ENCODE data around the gene LRP1B.
"Not testable (repeated sequence)": the region's sequence is repeated elsewhere in the genome, so short reads cannot be mapped to it uniquely, and the experiment has no call there.

Gene LRP1B

DNA sequence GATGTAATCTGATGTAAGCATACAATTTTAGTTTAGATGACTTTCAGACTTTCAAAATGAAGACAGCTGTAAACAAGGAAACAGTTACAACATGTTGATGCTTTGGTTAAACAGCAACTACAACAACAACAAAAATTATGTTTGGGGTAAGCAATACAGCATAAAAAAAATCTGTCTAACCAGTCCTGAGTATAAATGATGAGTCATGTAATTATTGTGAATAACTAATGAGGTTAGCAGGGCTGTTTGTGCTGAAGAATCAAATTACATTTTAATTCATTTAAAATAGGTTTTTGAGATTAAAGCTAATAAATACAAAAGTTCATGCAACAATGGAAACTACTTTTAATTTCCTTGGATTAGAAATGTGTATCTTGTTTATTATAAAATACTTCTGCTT lies 266.9 kb downstream of the LRP1B start:
- no peak for DNase-seq

DNA sequence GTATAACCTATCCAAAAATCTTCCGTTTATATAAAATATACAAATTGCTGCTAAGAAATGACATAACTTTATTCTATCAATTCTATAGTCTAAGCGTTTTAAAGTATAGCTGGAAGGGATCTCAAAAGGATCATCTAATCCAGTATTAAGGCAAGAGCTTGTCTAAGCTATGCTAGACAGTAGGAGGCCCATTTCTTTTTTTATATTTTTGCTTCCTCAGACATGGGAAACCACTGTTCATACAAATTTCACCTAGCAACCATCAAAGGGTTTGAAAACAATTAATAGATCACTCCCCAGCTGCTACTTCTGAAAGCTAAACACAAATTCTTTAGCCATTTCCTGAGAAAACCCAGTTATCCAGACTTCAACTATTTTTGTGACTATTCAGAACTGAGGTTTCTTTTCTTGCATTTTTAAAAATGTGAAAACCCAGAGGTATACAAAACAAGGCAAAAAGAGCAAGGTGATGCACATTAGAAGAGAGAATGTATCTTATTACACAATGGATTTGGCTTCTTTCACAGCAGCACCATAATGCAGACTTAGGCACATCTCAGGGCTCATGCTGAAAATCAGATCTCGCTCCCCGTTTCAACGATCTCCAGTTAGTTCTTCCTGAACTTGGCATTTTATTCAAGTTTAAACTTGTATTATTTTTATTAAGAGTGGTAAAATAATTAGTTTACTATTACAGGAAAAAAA lies 274.4 kb downstream of the LRP1B start:
- DNase-seq = no peak

DNA sequence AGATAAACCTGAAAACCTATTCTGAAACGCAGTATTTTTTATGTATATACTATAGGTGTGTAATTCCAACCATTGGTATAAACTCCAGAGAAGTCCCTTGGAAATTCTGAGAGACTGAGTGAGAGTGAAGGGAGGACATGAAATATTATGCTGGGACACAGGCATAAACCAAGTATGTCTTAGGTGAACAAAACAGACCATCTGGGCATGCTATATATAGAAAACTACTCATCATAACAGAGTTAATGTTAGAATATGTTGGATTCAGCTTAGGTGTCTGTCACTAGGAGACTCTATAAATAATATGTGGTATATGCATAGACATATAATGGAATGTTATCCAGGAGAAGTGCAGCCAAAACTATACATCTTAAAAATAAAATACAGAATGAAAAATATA lies 282.6 kb downstream of the LRP1B start:
- no peak for DNase-seq

DNA sequence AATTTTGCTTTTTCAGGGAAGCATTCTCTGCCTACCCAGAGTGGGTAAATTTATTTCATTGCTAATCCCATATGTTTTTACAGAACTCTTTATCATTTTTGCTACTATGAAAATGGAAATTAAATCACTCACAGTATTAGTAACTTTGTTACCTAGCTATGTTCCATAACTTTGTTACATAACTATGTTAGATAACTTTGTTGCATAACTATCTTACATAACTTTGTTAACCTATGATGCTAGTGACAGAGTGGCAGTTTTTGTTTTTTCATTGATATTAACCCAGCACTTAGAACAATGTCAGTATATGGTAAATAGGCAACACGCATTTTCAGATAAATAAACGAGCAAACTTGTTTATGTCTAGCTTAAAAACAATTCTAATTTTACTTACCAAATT lies 286.6 kb downstream of the LRP1B start:
- no peak for DNase-seq

DNA sequence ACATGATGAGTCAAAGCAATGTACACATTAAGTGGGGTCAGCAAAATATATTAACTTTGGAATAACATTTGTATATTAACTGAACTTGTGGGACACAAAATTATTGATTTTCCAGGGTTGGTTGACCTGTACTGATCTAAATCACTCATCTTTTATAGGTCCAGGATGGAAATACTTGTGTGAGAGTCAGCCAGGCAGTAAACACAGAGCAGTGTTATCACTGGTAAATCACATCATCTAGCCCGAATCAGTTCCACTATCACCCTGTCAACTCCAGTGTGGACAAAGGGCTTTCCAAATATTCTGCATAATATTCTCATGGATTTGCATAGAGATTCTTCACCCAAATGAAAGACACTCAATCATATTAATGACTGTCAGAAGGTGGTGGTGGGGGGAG lies 295.7 kb downstream of the LRP1B start:
- DNase-seq = no peak

DNA sequence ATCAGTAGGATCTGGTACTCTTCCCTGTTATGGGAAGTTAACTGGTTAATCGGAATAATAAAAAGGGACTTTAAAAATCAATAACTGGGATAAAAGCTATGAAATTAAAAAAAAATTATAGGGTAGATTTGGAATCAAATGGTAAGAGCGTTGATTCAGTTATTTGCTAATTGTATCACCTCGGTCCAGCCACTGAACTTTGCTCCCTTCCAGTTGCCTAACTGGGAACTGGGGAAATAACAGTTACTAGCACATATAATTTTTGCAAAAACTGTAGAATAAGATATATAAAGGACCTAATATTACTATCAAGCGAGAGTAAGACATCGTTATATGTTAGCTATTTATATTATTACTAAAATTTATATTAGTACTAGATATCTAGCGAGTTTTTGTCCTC lies 302.1 kb downstream of the LRP1B start:
- no peak for DNase-seq

DNA sequence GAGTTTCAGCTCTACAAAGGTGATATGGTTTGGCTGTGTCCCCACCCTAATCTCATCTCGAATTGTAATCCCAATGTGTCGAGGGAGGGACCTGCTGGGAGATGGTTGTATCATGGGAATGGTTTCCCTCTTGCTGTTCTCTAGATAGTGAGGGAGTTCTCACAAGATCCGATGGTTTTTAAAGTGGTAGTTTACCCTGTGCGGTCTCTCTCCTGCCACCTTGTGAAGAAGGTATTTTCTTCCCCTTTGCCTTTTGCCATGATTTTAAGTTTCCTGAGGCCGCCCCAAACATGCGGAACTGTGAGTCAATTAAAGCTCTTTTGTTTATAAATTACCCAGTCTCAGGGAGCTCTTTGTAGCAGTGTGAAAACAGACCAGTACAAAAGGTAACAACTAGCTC lies 306.0 kb downstream of the LRP1B start:
- no peak for DNase-seq

DNA sequence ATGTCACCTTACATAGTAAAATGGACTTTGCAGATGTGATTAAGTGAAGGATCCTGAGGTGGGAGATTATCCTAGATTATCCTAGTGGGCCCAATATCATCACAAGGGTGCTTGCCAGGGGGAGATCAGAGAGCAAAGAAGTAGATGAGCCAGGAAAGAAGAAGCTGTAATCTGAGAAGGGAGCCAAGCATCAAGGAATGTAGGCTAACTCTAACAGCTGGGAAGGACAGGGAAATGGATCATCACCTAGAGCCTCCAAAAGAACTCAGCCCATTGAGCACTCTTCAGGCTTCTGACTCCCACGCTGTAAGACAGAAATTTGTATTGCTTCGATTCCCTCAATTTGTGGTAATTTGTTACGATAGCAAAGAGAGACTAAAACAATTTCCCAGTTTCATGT lies 309.9 kb downstream of the LRP1B start:
- DNase-seq = no peak

DNA sequence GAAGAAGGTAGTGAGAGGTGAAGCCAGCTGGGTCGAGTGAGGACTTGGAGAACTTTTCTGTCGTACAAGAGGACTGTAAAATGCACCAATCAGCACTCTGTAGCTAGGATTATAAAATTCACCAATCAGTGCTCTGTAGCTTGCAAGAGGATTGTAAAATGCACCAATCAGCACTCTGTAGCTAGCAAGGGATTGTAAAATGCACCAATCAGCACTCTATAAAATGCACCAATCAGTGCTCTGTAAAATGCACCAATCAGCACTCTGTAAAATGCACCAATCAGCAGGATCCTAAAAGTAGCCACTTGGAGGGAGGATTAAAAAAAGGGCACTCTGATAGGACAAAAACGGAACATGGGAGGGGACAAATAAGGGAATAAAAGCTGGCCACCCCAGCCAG lies 315.5 kb downstream of the LRP1B start:
- DNase-seq = not testable (repeated sequence)

DNA sequence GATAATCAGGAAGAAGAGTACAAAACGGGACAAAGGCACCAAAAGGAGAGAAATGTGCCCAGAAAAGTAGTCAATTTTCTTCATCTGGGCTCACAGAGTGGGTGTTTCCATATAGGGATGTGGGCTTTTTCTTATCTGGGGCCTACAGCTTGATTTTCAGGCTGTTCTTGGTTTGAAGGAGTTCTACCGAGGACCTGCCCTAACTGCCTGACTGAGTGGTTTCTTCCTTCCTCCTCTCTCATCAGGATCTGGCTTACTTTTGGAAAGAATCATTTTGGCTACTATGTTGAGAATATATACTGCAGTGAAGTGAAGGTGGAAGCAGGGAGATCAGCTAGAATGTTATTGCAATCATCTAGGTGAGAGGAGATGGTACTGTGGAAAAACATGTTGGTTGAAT lies 316.7 kb downstream of the LRP1B start:
- DNase-seq = no peak

DNA sequence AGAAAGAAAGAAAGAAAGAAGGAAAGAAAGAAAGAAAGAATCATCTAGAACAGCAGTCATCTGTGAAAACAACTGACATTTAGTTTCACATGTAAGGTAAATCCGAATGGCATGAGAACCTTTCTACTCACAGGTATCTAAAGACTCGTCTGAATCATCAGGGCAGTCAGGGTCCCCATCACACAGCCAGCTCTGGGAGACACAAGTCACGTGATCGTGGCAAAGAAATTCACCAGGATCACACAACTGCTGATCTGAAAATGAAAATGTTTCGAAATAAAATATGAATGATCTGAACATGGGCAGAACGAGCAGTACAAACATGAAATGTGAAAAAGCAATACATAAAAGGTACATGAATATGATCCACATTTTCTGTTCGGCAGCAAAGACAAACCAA lies 320.7 kb downstream of the LRP1B start:
- no peak for DNase-seq

DNA sequence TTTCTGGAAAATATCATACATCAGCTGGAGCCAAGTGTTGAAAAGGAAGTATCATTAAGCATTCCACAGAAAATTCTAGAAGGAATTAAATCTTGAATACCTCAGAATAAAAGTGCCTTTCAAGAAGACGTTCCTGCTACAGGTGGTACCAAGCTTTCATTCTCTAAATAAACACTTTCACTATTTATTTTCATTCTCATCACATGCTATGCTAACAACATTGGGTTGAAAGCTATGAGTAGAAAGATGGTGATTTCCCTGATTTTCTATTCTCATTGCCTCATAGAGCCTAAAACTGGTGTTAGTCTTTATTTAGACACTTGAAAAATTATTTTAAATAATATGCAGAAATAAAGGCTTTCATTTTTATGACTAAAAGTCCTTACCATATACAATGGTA lies 324.7 kb downstream of the LRP1B start:
- no peak for DNase-seq

DNA sequence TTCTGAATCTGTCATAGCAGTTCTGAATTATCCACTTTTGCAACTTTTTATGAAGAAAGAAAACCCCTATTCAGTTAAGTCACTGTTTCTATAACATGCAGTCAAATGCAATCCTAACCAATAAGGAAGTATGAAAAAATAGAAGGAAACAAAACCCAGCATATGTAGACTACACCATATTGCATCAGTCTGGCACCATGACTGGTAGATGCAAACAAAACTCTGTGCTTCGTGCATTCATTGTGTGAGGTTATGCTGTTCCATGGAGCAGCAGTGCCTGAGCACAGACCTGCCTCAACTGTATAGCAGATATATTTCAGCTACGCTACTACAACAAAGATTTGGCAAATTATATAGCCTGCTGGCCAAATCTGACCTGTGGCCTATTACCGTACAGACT lies 325.5 kb downstream of the LRP1B start:
- no peak for DNase-seq

DNA sequence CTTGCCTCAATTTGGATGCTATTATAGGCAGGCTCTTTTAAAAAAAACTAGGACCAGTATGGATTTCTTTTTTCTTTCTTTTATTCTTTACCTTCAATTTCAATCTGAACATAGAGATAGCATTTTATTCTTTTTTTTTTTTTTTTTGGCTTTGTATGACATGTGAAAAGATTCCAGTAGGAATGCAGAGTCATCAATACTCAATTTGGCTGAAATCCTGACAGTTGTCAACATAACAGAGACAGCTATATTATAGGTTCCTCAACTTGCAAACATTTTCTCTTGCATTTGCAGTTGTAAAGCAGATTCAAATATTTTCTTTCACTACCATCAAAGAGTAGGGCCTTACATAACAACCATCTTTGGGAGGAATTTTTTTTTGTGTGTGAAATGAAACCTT lies 334.4 kb downstream of the LRP1B start:
- DNase-seq = no peak

DNA sequence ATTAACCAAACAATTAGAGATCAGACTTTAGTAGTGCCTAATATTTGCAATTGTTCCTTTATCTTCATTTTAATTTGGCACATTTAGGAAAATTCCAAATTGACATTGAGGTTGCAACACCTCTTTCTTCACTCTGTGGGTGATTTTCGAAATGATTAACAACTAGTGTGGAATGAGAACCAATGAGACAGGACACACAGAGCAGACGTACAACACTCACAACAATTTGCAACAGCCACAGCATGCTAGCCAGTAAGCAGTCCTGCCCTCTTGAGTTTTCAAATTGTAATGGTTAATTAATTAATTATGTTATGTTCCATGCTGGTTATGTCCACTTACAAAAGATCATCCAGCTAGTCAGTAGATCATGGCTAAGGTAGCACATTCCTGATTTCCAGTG lies 339.3 kb downstream of the LRP1B start:
- no peak for DNase-seq

DNA sequence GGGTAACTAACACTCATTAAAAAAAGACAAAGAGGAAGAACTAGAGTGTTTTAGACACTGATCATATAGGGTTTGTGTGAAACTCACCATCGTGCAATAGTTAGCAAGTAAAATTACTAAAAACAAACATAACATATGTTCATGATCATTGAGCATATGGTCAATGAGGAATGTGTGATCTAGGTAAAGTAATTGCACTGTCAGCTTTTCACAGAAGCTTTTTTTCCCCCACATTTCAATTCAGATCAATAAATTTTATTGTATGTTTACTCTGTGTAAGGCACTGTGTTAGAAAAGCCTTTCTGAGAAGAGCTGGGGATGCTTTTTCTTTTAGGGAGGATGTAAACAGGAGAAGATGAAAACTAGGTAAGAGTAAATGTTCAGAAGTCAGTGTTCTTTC lies 348.2 kb downstream of the LRP1B start:
- DNase-seq = no peak

DNA sequence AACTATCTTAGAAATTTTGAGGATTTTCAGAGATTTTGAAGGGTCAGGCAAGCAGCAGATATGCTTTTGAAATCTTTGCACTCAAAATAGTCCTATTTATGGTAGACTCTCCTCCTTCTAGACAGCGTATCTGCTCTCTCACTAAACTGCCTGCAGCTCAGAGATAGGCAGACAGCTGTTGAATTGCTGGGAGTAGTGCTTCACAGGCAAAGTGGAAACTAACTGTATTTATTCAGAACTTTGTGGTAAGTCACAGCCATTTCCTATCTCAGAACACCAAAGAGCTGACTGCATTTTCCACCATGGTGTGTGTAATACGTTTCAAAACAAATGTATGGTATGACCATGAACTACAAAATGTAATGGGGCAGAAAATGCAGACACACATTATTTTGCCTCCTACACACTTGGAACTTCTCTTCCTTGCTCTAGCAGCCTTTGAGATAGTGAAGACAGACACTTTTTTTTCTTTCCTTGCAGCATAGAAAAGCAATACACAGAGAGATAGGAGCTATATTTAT lies 352.4 kb downstream of the LRP1B start:
- no peak for DNase-seq

DNA sequence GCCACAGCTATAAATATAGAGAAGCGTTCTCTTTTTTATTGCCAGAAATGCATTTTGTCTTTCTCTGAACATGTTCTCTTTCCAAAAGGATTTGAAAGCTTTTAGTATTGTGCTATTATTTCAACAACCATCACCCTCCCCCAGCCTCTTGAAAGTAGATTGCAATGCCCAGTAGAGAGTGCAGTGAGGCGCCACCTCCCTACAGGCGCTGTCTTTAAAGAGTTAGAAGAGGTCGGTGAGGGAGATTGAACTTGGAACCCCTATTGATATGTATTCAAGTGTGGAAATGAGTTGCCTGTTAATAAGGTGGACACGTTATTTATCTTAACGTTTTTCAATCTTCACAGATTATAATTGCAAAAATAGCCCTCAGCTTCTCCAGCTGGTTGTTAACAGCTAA lies 360.3 kb downstream of the LRP1B start:
- no peak for DNase-seq

DNA sequence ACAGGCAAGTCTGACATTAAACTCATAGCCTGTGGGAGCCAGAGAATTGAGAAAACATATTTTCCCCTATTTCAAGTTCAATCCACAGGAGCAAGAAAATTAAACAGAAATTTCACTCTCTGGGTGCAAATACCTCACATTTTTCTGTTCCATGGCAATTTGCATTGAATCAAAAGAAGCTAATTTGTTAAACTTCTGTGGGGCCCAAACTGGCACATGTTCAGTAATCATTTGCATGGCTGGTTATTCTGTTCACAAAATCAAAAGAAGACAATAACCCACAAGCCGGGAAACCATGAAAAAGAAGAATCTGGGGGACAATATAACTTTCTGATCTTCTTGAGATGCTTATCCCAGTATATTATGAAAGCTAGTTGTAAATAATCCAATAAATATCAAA lies 363.1 kb downstream of the LRP1B start:
- DNase-seq = no peak

DNA sequence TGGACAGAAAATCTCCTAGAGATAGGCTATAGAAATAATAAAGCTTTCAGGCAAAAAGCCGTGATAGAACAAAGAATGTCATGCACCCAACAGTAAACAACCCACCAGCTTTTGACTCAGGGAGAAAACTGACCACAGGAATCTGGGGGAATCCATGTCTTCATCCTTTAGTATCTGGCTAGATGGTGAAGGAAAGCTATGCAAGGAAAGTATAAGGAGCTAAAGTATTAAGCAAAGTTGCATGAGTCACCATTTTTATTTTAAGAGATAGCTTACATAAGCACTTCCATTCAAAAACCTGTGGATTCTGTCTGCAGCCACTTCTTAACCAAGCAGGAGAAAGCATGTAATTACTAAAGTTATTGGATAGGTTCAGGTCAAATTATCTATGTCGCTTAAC lies 363.8 kb downstream of the LRP1B start:
- no peak for DNase-seq

DNA sequence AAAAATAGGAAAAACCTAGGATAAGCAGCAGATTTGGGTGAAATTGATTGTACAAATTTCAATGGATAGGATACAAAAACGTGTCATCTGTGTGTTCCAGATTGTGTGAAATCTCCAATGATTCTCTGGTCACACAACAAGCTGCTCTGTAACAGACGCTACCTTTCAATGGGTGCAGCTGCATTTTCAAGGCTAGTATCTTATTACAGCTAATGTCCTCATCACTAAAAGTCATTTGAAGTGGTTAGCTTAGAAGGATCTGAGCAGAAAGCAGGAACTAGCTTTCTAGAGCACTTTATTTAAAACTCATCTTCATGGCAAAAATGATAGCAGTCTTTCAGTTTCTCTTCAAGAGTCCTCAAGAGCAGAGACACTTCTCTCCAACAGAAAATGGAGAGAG lies 364.6 kb downstream of the LRP1B start:
- no peak for DNase-seq

DNA sequence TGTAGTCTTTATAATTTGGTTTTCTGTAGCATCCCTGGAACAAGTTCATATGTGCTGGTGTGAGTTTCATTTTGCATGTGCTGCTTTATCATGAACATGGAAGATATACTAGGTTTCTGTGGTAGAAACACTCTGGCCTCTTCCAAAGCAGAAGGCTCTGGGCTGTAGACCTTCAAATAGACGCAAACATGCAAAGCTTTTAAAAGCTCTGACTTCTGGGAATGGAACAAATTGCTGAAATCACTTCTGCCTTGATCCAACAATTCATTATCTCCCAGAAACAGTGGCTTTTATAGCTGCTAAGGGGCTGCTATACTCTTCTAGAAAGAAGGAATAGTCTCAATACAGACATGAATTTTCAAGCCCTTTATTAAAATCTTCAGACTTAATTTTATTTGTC lies 382.2 kb downstream of the LRP1B start:
- no peak for DNase-seq

DNA sequence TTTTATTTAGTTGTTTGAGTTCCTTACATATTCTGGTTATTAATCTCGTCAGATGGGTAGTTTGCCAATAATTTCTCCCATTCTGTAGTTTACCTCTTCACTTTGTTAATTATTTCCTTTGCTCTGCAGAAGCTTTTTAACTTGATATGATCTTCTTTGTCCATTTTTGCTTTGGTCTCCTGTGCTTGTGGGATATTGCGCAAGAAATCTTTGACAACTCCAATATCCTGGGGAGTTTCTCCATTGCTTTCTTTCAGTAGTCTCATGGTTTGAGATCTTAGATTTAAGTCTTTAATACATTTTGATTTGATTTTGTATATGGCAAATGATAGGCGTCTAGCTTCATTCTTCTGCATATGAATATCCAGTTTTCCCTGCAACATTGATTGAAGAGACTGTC lies 389.2 kb downstream of the LRP1B start:
- no peak for DNase-seq

DNA sequence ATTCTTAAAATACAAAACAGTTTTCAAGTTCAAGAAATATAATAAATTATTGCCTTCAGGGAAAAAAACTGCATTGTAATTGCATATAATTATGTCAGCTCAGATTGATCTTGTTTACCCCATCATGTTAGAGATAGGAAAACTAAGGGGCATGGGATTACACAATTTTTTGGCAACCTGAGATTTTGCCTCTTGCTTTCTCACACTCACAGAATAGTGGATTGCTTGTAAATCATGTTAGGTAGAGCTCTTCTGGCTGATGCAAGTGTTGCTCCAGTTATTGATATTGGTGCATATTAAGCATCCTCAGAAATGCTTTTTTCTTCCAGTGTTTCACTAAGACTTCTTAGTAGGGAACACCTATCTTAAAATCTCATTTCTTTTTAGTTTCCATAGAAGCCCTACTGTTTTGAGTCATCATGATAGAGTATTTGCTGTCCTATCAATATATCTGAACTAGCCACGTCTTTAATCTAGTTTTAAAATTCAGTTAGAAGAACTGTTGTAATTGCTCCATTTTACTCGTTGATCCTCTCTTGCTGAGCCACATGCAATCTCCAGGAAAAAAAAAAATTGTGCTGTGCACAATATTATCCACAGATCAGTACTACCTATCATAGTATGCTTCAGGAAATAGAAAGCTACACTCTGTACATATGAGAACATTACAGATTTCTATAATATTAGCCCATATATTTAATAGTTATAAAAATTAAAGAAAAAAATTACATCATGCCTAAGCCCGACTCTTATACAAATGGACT lies 393.1 kb downstream of the LRP1B start:
- DNase-seq = no peak

DNA sequence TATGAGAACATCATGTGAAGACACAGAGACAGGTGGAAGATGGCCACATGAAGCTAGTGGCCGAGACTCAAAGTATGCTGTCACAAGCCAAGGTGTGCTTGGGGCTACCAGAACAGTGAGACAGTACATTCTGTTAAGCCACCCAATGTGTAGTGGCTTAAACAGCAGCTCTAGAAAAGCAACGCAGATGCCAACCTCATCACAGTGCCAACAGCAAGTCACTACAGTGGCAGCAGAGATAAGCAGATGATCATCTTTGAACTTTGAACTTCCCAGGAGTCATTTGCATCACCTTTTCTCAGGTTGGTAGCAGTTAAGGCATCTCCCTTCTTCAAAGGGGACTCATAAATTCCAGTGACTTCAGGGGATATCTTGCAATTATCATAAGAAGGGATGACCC lies 394.4 kb downstream of the LRP1B start:
- DNase-seq = no peak

Data from left hindlimb (tissue), 1 donor.